Measurements from ENCODE around the gene PAX4.

PAX4 gene

DNA sequence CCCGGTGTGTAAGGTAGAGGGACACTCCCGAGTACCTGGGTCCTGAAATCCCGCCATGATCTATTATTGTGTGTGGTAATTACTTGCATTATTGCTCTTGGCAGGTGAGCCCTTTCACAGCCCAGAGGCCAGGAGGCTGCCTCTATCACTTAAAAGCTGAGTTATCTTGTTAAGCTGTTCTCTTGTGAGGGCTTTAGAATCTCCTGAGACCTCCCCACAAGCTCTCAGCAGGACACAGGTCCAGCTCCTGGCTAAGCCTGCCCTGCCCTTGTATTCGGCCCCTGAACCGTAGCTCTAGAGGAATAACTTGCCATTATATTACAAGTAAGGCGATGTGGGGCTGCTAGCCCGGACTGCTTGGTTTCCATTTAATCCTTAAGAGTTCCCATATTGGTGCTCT lies 48.0 kb upstream of the PAX4 start:
- TF ChIP-seq GABPA (IDR thresholded peaks at IDR 0.05; ENCODE audit: low read depth) = no peak
- TF ChIP-seq SPI1 (IDR thresholded peaks at IDR 0.05; ENCODE audit: borderline replicate concordance, low read depth) = no peak
- TF ChIP-seq, protein P1, sequence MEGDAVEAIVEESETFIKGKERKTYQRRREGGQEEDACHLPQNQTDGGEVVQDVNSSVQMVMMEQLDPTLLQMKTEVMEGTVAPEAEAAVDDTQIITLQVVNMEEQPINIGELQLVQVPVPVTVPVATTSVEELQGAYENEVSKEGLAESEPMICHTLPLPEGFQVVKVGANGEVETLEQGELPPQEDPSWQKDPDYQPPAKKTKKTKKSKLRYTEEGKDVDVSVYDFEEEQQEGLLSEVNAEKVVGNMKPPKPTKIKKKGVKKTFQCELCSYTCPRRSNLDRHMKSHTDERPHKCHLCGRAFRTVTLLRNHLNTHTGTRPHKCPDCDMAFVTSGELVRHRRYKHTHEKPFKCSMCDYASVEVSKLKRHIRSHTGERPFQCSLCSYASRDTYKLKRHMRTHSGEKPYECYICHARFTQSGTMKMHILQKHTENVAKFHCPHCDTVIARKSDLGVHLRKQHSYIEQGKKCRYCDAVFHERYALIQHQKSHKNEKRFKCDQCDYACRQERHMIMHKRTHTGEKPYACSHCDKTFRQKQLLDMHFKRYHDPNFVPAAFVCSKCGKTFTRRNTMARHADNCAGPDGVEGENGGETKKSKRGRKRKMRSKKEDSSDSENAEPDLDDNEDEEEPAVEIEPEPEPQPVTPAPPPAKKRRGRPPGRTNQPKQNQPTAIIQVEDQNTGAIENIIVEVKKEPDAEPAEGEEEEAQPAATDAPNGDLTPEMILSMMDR (IDR thresholded peaks at IDR 0.05; ENCODE audit: insufficient read depth, low read length) = no peak
- TF ChIP-seq, protein P2, sequence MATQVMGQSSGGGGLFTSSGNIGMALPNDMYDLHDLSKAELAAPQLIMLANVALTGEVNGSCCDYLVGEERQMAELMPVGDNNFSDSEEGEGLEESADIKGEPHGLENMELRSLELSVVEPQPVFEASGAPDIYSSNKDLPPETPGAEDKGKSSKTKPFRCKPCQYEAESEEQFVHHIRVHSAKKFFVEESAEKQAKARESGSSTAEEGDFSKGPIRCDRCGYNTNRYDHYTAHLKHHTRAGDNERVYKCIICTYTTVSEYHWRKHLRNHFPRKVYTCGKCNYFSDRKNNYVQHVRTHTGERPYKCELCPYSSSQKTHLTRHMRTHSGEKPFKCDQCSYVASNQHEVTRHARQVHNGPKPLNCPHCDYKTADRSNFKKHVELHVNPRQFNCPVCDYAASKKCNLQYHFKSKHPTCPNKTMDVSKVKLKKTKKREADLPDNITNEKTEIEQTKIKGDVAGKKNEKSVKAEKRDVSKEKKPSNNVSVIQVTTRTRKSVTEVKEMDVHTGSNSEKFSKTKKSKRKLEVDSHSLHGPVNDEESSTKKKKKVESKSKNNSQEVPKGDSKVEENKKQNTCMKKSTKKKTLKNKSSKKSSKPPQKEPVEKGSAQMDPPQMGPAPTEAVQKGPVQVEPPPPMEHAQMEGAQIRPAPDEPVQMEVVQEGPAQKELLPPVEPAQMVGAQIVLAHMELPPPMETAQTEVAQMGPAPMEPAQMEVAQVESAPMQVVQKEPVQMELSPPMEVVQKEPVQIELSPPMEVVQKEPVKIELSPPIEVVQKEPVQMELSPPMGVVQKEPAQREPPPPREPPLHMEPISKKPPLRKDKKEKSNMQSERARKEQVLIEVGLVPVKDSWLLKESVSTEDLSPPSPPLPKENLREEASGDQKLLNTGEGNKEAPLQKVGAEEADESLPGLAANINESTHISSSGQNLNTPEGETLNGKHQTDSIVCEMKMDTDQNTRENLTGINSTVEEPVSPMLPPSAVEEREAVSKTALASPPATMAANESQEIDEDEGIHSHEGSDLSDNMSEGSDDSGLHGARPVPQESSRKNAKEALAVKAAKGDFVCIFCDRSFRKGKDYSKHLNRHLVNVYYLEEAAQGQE (IDR thresholded peaks at IDR 0.05; ENCODE audit: insufficient replicate concordance, low read depth) = no peak
- no peak for TF ChIP-seq POLR2AphosphoS5 (IDR thresholded peaks at IDR 0.05; ENCODE audit: low read depth)
- no peak for DNase-seq (ENCODE audit: low read depth in 1 of 2, low spot score in 1 of 2)
- no peak overlapping the region for H3K4me3 ChIP-seq (replicated peaks; ENCODE audit: insufficient read depth, low read length)
- H3K27ac ChIP-seq (replicated peaks) = no peak overlapping the region
- H3K27me3 ChIP-seq (ENCODE audit: insufficient read depth, poor library complexity, severe bottlenecking) = no peaks in the 10 kb centered on the region

DNA sequence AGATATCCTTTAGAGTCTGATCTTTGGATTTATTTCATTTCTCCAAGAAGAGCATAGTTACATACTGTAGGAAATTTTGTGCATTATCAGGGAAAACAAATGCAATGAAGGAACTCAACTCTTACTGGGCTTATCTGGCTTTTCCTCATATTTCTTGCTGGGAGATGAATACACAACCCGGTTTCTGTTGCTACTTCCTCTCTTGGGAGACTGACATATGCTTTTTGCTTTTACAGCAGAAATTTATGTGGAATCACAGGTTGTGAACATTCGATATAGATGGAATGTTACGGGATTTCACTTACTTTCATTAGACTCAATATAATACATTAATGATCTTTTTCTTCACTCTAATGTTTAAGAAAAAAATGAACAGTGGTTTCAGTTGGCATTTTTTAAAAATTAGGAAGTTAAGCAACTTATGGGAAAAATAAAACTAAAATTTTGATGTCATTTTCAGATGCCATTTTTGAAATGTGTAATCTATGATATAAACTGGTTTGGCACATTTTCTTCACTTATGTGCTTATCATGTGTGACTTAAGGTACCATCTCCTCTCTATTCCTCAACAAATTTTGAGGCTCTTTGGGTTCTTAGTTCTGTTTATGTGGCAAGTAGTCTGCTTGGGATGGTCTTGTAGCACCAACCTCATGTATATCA lies 41.2 kb upstream of the PAX4 start:
- peak; percentile 77 for TF ChIP-seq SPI1 (IDR thresholded peaks at IDR 0.05; ENCODE audit: borderline replicate concordance, low read depth)
- TF ChIP-seq, protein P1 (IDR thresholded peaks at IDR 0.05; ENCODE audit: insufficient read depth, low read length) = no peak
- 0 out of 2 replicates have a peak overlapping the region, but pooled peaks have one; percentile 3 for H3K27ac ChIP-seq (replicated peaks)
- H3K27me3 ChIP-seq (ENCODE audit: insufficient read depth, poor library complexity, severe bottlenecking) = no peaks in the 10 kb centered on the region
- DNase-seq (ENCODE audit: low read depth in 1 of 2, low spot score in 1 of 2) = no peak
- H3K4me3 ChIP-seq (replicated peaks; ENCODE audit: insufficient read depth, low read length) = no peak overlapping the region

DNA sequence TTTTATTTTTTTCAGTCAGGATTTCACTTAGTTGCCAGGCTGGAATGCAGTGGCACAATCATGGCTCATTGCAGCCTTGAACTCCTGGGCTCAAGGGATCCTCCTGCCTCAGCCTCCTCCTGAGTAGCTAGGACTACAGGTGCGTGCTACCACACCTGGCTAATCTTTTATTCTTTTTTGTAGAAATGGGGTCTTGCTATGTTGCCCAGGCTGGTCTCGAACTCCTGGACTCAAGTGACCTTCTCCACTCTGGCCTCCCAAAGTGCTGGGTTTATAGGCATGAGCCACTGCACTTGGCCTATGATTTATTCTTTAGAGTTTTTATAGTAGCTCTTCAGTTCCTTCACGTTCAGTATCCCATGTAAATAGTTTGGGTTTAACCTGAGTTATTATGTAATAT lies 39.6 kb upstream of the PAX4 start:
- Histone ChIP-seq H3K27me3 (ENCODE audit: insufficient read depth, poor library complexity, severe bottlenecking) (no peaks in the 10 kb centered on the region), H3K4me3 (replicated peaks; ENCODE audit: insufficient read depth, low read length) (no peak overlapping the region), H3K27ac (replicated peaks) (no peak overlapping the region)
- TF ChIP-seq SPI1 (IDR thresholded peaks at IDR 0.05; ENCODE audit: borderline replicate concordance, low read depth) = no peak
- no peak for DNase-seq (ENCODE audit: low read depth in 1 of 2, low spot score in 1 of 2)

DNA sequence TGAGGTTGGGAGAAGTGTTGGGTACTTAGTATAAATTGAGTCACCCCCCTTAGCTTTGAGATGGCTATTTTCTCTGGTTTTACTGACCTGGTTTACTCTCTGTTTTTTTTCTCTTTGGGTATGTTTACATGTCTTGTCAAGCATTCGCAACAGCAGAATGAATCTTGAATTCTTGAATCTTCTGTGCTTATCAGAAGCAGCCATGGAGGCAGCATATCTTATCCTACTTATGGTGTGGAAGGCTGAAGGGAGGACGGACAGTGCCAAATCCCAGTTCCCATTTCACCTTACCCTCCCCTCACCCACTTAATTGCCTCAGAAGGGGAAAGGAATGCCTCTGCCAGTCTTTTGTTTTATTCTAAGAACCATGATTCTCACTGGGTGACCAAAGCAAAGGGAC lies 37.8 kb upstream of the PAX4 start:
- TF ChIP-seq POLR2AphosphoS5 (IDR thresholded peaks at IDR 0.05; ENCODE audit: low read depth) = no peak
- no peak for TF ChIP-seq GABPA (IDR thresholded peaks at IDR 0.05; ENCODE audit: low read depth)
- TF ChIP-seq, protein P1 (IDR thresholded peaks at IDR 0.05; ENCODE audit: insufficient read depth, low read length) = no peak
- TF ChIP-seq, protein P2 (IDR thresholded peaks at IDR 0.05; ENCODE audit: insufficient replicate concordance, low read depth) = no peak
- TF ChIP-seq SPI1 (IDR thresholded peaks at IDR 0.05; ENCODE audit: borderline replicate concordance, low read depth) = no peak
- no peak for DNase-seq (ENCODE audit: low read depth in 1 of 2, low spot score in 1 of 2)
- Histone ChIP-seq H3K4me3 (replicated peaks; ENCODE audit: insufficient read depth, low read length) (no peak overlapping the region), H3K27ac (replicated peaks) (no peak overlapping the region), H3K27me3 (ENCODE audit: insufficient read depth, poor library complexity, severe bottlenecking) (no peaks in the 10 kb centered on the region)
